Measurements from ENCODE around the gene MAP3K6.

Gene MAP3K6

DNA sequence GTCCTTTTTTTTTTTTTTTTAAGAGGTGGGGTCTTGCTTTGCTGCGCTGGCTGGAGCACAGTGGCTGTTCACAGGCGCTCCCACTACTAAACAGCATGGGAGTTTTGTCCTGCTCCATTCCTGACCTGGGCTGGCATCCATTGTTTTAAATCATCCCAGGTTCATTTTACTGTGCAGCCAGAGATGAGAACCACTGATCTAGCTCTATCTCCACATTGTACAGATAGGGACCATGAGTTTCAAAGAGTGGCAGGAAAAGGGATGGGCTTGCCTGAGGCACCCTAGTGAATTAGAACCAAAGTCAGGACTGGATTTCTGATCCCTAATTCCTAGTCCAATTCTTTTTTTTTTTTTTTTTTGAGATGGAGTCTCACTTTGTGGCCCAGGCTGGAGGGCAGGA is 52.0 kb downstream of the MAP3K6 start:
- TF ChIP-seq, protein P1, sequence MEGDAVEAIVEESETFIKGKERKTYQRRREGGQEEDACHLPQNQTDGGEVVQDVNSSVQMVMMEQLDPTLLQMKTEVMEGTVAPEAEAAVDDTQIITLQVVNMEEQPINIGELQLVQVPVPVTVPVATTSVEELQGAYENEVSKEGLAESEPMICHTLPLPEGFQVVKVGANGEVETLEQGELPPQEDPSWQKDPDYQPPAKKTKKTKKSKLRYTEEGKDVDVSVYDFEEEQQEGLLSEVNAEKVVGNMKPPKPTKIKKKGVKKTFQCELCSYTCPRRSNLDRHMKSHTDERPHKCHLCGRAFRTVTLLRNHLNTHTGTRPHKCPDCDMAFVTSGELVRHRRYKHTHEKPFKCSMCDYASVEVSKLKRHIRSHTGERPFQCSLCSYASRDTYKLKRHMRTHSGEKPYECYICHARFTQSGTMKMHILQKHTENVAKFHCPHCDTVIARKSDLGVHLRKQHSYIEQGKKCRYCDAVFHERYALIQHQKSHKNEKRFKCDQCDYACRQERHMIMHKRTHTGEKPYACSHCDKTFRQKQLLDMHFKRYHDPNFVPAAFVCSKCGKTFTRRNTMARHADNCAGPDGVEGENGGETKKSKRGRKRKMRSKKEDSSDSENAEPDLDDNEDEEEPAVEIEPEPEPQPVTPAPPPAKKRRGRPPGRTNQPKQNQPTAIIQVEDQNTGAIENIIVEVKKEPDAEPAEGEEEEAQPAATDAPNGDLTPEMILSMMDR (IDR thresholded peaks at IDR 0.05; ENCODE audit: low read depth, low read length), result no peak
- H3K4me3 ChIP-seq (ENCODE audit: low read depth, low read length), result no peak overlapping the region

- no peak overlapping the region for H3K4me3 ChIP-seq (ENCODE audit: low read depth, low read length)
- TF ChIP-seq, protein P1 (IDR thresholded peaks at IDR 0.05; ENCODE audit: low read depth, low read length), result no peak
Observed at GRCh38 chr1:27314169-27314568, 52.6 kb downstream of the MAP3K6 start.

- TF ChIP-seq, protein P1 (IDR thresholded peaks at IDR 0.05; ENCODE audit: low read depth, low read length), result no peak
Observed at GRCh38 chr1:27307874-27308598, 58.7 kb downstream of the MAP3K6 start.

GRCh38 chr1:27306892-27307761 is 59.6 kb downstream of the MAP3K6 start:
- TF ChIP-seq, protein P1 (IDR thresholded peaks at IDR 0.05; ENCODE audit: low read depth, low read length), result no peak

More at GRCh38 chr1:27307874-27308598, 58.7 kb downstream of the MAP3K6 start:
- no peak overlapping the region for H3K4me3 ChIP-seq (ENCODE audit: low read depth, low read length)

GRCh38 chr1:27306071-27306470 is 60.7 kb downstream of the MAP3K6 start:
- no peak overlapping the region for H3K4me3 ChIP-seq (ENCODE audit: low read depth, low read length)
- TF ChIP-seq, protein P1 (IDR thresholded peaks at IDR 0.05; ENCODE audit: low read depth, low read length), result no peak

More at GRCh38 chr1:27306892-27307761, 59.6 kb downstream of the MAP3K6 start:
- no peak overlapping the region for H3K4me3 ChIP-seq (ENCODE audit: low read depth, low read length)
